HG02981 (cell line): ENCODE data around the gene GRIK1.

Experiments used
- ATAC-seq: cut with Tn5 transposase; IDR thresholded peaks from one replicate; pipeline ENCODE4 v1.9.1; 2021; ENCODE audit warnings: mild to moderate bottlenecking, moderate library complexity; ENCODE audit not compliant: unreplicated experiment

GRIK1 gene

GRCh38 chr21:29914326-29914725, 25.5 kb downstream of the GRIK1 start:
- no peak for ATAC-seq

- ATAC-seq = no peak
These were observed 30.2 kb downstream of the GRIK1 start for GRCh38 chr21:29909571-29909970.

- no peak for ATAC-seq
These were observed 35.2 kb downstream of the GRIK1 start for GRCh38 chr21:29904359-29905282.

GRCh38 chr21:29896884-29897283, 42.9 kb downstream of the GRIK1 start:
- no peak for ATAC-seq

- no peak for ATAC-seq
These were observed 46.1 kb downstream of the GRIK1 start for GRCh38 chr21:29893687-29894086.

GRCh38 chr21:29892379-29892778, 47.4 kb downstream of the GRIK1 start:
- ATAC-seq = no peak

- no peak for ATAC-seq
These were observed 51.4 kb downstream of the GRIK1 start for GRCh38 chr21:29888437-29888836.

GRCh38 chr21:29887313-29888009, 52.3 kb downstream of the GRIK1 start:
- ATAC-seq = no peak

GRCh38 chr21:29885491-29885890, 54.3 kb downstream of the GRIK1 start:
- no peak for ATAC-seq

- no peak for ATAC-seq
These were observed 63.9 kb downstream of the GRIK1 start for GRCh38 chr21:29875873-29876272.

GRCh38 chr21:29875036-29875716, 64.6 kb downstream of the GRIK1 start:
- no peak for ATAC-seq

GRCh38 chr21:29873908-29874307, 65.9 kb downstream of the GRIK1 start:
- no peak for ATAC-seq

- ATAC-seq = no peak
These were observed 69.0 kb downstream of the GRIK1 start for GRCh38 chr21:29870814-29871213.

GRCh38 chr21:29867796-29868195, 72.0 kb downstream of the GRIK1 start:
- no peak for ATAC-seq

- no peak for ATAC-seq
These were observed 79.5 kb downstream of the GRIK1 start for GRCh38 chr21:29860346-29860745.

- ATAC-seq = no peak
These were observed 82.6 kb downstream of the GRIK1 start for GRCh38 chr21:29857150-29857549.

- ATAC-seq = no peak
These were observed 85.0 kb downstream of the GRIK1 start for GRCh38 chr21:29854795-29855194.

- no peak for ATAC-seq
These were observed 88.2 kb downstream of the GRIK1 start for GRCh38 chr21:29851611-29852010.

GRCh38 chr21:29849735-29850176, 90.0 kb downstream of the GRIK1 start:
- peak; percentile 98 for ATAC-seq

- no peak for ATAC-seq
These were observed 96.0 kb downstream of the GRIK1 start for GRCh38 chr21:29843804-29844203.

GRCh38 chr21:29834617-29835016, 105.2 kb downstream of the GRIK1 start:
- no peak for ATAC-seq
